ENCODE measurements around the gene CA12. TPM values are rescaled to one million over a fixed set of nuclear protein-coding genes. Genes with fewer than 3 reads are reported as not detected.

CA12 gene
- polyA plus RNA-seq, 1 experiment, result 61.4 TPM

GRCh38 chr15:63363292-63363691 is 18.4 kb downstream of the CA12 start:
- no peaks in the 10 kb centered on the region for H3K27me3 ChIP-seq (ENCODE audit: control insufficient read depth, insufficient read depth, low read length)
- H3K4me3 ChIP-seq (ENCODE audit: low read depth, low read length), result no peak overlapping the region
- TF ChIP-seq, protein P1, sequence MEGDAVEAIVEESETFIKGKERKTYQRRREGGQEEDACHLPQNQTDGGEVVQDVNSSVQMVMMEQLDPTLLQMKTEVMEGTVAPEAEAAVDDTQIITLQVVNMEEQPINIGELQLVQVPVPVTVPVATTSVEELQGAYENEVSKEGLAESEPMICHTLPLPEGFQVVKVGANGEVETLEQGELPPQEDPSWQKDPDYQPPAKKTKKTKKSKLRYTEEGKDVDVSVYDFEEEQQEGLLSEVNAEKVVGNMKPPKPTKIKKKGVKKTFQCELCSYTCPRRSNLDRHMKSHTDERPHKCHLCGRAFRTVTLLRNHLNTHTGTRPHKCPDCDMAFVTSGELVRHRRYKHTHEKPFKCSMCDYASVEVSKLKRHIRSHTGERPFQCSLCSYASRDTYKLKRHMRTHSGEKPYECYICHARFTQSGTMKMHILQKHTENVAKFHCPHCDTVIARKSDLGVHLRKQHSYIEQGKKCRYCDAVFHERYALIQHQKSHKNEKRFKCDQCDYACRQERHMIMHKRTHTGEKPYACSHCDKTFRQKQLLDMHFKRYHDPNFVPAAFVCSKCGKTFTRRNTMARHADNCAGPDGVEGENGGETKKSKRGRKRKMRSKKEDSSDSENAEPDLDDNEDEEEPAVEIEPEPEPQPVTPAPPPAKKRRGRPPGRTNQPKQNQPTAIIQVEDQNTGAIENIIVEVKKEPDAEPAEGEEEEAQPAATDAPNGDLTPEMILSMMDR (IDR thresholded peaks at IDR 0.05; ENCODE audit: low read depth, low read length), result no peak
- H3K27ac ChIP-seq (ENCODE audit: low read depth, low read length), result no peak overlapping the region
- CTCF ChIA-PET, result no interaction called here
- H3K9me3 ChIP-seq (ENCODE audit: control insufficient read depth, insufficient read depth, low read length), result no peaks in the 10 kb centered on the region
- no peak for DNase-seq (ENCODE audit: low read depth, low spot score)
- POLR2A ChIA-PET, result interaction anchor here (1.8 kb wide), 1 partner anchor 9 kb away, joined by 5 read pairs; no protein-coding TSS in a partner anchor

DNA sequence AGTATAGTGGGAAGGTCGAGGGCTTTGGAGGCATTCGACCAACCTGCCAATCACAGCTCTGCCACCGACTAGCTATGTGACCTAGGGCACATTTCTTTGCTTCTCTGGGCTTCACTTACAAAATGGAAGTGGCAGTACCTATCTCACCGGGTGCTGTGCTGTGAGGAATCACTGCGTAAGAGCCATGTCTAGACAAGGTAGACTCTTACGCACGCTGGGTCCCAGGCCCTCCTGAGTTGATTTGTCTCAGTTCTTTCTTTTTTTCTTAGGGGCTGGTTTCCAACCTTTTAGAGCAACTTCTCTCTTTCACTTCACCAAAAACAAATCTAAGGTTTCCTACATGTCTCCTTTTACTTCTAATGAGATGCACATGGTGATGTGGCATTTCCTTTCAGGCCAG is 18.8 kb downstream of the CA12 start:
- Histone ChIP-seq H3K9me3 (ENCODE audit: control insufficient read depth, insufficient read depth, low read length) (no peaks in the 10 kb centered on the region), H3K4me3 (ENCODE audit: low read depth, low read length) (no peak overlapping the region), H3K27me3 (ENCODE audit: control insufficient read depth, insufficient read depth, low read length) (no peaks in the 10 kb centered on the region), H3K27ac (ENCODE audit: low read depth, low read length) (no peak overlapping the region)
- TF ChIP-seq, protein P1 (IDR thresholded peaks at IDR 0.05; ENCODE audit: low read depth, low read length), result no peak
- POLR2A ChIA-PET, result interaction anchor here (1.8 kb wide), 1 partner anchor 9 kb away, joined by 5 read pairs; no protein-coding TSS in a partner anchor
- CTCF ChIA-PET, result no interaction called here
- DNase-seq (ENCODE audit: low read depth, low spot score), result no peak

GRCh38 chr15:63362196-63362595 is 19.4 kb downstream of the CA12 start:
- POLR2A ChIA-PET, result interaction anchor here (1.8 kb wide), 1 partner anchor 10 kb away, joined by 5 read pairs; no protein-coding TSS in a partner anchor
- CTCF ChIA-PET, result no interaction called here
- DNase-seq (ENCODE audit: low read depth, low spot score), result no peak
- TF ChIP-seq, protein P1 (IDR thresholded peaks at IDR 0.05; ENCODE audit: low read depth, low read length), result no peak
- Histone ChIP-seq H3K4me3 (ENCODE audit: low read depth, low read length) (no peak overlapping the region), H3K27me3 (ENCODE audit: control insufficient read depth, insufficient read depth, low read length) (no peaks in the 10 kb centered on the region), H3K9me3 (ENCODE audit: control insufficient read depth, insufficient read depth, low read length) (no peaks in the 10 kb centered on the region), H3K27ac (ENCODE audit: low read depth, low read length) (no peak overlapping the region)

DNA sequence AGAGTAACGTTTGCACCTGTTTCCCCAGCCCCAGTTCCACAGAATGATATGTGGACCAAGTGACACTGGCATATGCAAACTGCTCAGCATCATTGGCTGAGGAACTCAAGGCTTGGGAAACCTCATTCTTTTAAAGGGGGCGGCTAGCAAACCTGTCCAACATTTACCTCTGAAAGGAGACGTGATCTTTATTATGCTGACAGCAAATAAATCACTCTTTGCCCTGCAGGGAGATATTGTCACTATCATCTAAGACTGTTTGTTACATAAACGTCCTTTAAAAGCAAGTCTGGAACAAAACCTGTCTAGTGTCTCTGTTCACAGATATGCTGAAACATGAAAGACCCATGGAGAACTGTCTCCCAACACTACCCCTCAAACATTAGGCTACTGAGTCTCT is 21.5 kb downstream of the CA12 start:
- Histone ChIP-seq H3K4me3 (ENCODE audit: low read depth, low read length) (no peak overlapping the region), H3K27me3 (ENCODE audit: control insufficient read depth, insufficient read depth, low read length) (no peaks in the 10 kb centered on the region), H3K9me3 (ENCODE audit: control insufficient read depth, insufficient read depth, low read length) (no peaks in the 10 kb centered on the region), H3K27ac (ENCODE audit: low read depth, low read length) (no peak overlapping the region)
- CTCF ChIA-PET, result no interaction called here
- TF ChIP-seq, protein P1 (IDR thresholded peaks at IDR 0.05; ENCODE audit: low read depth, low read length), result no peak
- POLR2A ChIA-PET, result no interaction called here
- no peak for DNase-seq (ENCODE audit: low read depth, low spot score)

- no peaks in the 10 kb centered on the region for H3K9me3 ChIP-seq (ENCODE audit: control insufficient read depth, insufficient read depth, low read length)
- H3K27ac ChIP-seq (ENCODE audit: low read depth, low read length), result no peak overlapping the region
- H3K27me3 ChIP-seq (ENCODE audit: control insufficient read depth, insufficient read depth, low read length), result no peaks in the 10 kb centered on the region
- H3K4me3 ChIP-seq (ENCODE audit: low read depth, low read length), result no peak overlapping the region
- CTCF ChIA-PET, result no interaction called here
- POLR2A ChIA-PET, result no interaction called here
- TF ChIP-seq, protein P1 (IDR thresholded peaks at IDR 0.05; ENCODE audit: low read depth, low read length), result no peak
- DNase-seq (ENCODE audit: low read depth, low spot score), result no peak
Observed at GRCh38 chr15:63358241-63359029, 23.2 kb downstream of the CA12 start.
